KOPT-K1 (cell line): ENCODE measurements around the gene ENO3.
A peak's percentile ranks its signal among the peaks of the same experiment; 100 is the strongest.

Source experiments
- H3K27ac ChIP-seq: fragments of 200-600 bp; sonication (generic); 2 replicates; pipeline ENCODE4 v1.5.1; 2016; ENCODE audit warnings: antibody characterized with exemption, mild to moderate bottlenecking, low read depth, low read length; ENCODE audit not compliant: poor library complexity, severe bottlenecking
- H3K36me3 ChIP-seq: fragments of 200-600 bp; sonication (generic); 2 replicates; pipeline ENCODE4 v1.5.1; 2017; ENCODE audit warnings: antibody characterized with exemption, mild to moderate bottlenecking, low read length, moderate library complexity; ENCODE audit not compliant: insufficient read depth
- H3K9me3 ChIP-seq: fragments of 200-600 bp; sonication (generic); 2 replicates; pipeline ENCODE4 v1.5.1; 2017; ENCODE audit warnings: antibody characterized with exemption, low read length, mild to moderate bottlenecking; ENCODE audit not compliant: insufficient read depth, poor library complexity, severe bottlenecking

Gene ENO3

GRCh38 chr17:4955091-4955490, 4.2 kb downstream of the ENO3 start:
- Histone ChIP-seq H3K27ac (no peak overlapping the region), H3K9me3 (no peaks in the 10 kb centered on the region), H3K36me3 (peaks cover 24% of the 10 kb centered on the region)

DNA sequence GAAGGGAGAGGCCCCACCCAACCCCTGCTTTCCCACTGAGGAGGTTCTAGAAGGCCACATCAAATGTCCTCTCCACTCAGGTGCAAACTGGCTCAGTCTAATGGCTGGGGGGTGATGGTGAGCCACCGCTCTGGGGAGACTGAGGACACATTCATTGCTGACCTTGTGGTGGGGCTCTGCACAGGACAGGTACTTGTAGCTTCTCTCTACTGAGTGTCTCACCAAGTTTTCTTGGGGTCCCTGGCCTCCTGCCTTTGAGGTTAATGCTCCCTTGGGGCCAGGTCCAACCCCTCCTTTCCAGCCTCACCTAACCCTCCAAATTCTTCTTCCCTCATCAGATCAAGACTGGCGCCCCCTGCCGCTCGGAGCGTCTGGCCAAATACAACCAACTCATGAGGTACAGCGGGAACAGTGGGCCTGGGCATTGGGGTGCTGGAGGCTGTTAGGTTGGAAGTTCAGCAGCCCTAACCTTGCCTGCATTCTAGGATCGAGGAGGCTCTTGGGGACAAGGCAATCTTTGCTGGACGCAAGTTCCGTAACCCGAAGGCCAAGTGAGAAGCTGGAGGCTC, 5.7 kb downstream of the ENO3 start:
- Histone ChIP-seq H3K36me3 (peaks cover 35% of the 10 kb centered on the region), H3K27ac (no peak overlapping the region), H3K9me3 (no peaks in the 10 kb centered on the region)

GRCh38 chr17:4958102-4958501, 7.2 kb downstream of the ENO3 start:
- H3K36me3 ChIP-seq, result peaks cover 35% of the 10 kb centered on the region
- no peaks in the 10 kb centered on the region for H3K9me3 ChIP-seq
- H3K27ac ChIP-seq, result no peak overlapping the region

DNA sequence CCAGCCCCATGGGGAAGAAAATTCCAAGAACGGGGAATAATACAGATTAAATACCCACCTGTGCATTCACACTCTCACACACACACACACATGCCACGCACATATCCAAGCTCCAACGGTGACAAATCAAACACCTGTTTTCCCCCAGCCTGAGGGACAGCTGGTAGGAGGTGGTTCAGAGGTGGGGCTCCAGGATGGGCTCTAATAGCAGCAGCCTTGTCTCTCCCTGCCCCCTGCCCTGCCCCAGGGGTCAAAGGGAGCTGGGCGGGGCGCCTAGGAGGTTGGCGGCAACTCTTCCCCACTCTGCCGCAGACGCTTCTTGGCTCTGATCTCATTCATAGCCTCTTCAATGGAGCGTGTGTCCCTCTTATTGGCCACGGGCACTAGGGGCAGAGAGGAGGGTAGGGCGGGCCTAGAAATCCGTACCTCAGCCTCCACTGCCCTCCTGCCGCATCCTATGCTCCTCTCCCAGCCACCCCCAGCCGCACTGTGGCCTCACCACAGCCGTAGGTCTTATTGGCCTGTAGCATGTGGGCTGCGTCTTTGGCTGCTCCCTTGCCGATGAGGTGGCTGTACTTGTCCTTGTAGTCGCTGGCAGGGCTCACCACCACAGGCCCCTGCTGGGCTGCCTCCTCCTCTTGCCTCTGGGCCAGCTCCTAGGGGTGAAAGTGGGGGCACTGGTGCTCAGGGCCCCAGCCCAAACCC, 8.5 kb downstream of the ENO3 start:
- Histone ChIP-seq H3K36me3 (peaks cover 35% of the 10 kb centered on the region), H3K27ac (no peak overlapping the region), H3K9me3 (no peaks in the 10 kb centered on the region)

GRCh38 chr17:4960279-4960922, 9.5 kb downstream of the ENO3 start:
- no peaks in the 10 kb centered on the region for H3K9me3 ChIP-seq
- H3K27ac ChIP-seq, result no peak overlapping the region
- peaks cover 35% of the 10 kb centered on the region for H3K36me3 ChIP-seq

DNA sequence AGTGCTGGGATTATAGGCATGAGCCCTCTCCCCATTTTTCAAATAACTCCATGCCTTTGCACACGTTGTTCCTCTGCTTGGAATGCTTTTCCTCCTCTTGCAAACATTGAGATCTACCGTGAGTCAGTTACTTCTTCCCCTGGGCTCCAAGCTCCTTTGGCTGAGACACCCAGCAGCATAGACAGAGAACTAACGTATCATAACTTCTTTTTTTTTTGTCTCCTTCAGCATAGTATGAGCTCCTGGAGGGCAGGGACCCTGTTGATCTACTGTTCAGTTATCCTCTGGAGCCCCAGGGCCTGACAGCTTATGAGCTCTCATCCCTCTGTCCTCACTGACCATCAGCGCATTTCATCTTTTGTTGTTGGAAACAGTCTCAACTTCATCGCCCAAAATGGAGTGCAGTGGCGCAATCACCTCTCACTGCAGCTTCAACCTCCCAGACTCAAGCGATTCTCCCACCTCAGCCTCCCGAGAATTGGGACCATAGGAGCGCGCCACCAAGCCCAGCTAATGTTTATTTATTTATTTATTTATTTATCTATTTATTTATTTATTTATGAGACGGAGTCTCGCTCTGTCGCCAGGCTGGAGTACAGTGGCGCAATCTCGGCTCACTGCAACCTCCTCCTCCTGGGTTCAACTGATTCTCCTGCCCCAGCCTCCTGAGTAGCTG, 14.5 kb downstream of the ENO3 start:
- H3K27ac ChIP-seq, result no peak overlapping the region
- H3K9me3 ChIP-seq, result no peaks in the 10 kb centered on the region
- H3K36me3 ChIP-seq, result peaks cover 19% of the 10 kb centered on the region

DNA sequence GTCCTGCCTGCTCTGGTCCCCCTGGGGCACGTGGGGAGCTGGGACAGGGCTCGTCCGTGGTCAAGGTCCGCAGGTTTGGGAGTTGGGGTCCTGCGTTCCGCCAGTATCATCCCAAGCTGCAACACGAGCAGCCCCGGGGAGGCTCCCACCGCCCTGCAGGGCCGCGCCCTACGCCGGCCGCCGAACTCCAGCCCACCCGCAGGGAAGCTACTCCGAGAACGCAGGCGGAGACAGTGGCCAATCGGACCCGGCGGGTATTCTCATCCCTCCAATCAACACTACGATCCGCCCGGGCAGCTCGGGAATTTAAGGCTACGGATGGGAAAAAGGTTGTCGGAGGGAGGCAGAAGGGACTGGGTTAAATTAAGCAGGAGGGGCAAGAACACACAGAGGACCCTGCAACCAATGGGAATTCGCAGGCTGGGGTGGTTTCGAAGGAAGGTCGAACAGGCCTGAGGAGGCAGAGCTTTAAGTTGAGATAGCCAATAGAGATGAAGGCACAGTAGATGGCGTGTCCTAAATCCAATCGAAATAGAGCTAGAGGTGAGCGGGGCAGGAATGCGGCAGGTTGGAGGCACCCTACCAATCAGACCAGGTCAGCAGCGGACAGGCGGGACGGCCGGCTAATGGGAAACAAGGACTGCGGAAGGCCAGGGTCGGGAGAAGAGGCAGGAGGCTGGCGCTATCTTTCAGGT, 16.1 kb downstream of the ENO3 start:
- H3K27ac ChIP-seq, result peak overlapping the region; percentile 84

GRCh38 chr17:4967539-4968485, 16.9 kb downstream of the ENO3 start, which contains the start of gene SPAG7:
SPAG7 (minus strand) TSS chr17:4967817; CDS start chr17:4967804, 13 bp downstream.
- Histone ChIP-seq H3K9me3 (no peaks in the 10 kb centered on the region), H3K27ac (peak within 1 kb of the TSS; percentile 84), H3K36me3 (peaks cover 30% of the 10 kb centered on the region)

More for the DNA sequence above, 16.1 kb downstream of the ENO3 start:
- peaks cover 22% of the 10 kb centered on the region; the same call in 1 of the 2 replicates for H3K36me3 ChIP-seq
- H3K9me3 ChIP-seq, result no peaks in the 10 kb centered on the region

DNA sequence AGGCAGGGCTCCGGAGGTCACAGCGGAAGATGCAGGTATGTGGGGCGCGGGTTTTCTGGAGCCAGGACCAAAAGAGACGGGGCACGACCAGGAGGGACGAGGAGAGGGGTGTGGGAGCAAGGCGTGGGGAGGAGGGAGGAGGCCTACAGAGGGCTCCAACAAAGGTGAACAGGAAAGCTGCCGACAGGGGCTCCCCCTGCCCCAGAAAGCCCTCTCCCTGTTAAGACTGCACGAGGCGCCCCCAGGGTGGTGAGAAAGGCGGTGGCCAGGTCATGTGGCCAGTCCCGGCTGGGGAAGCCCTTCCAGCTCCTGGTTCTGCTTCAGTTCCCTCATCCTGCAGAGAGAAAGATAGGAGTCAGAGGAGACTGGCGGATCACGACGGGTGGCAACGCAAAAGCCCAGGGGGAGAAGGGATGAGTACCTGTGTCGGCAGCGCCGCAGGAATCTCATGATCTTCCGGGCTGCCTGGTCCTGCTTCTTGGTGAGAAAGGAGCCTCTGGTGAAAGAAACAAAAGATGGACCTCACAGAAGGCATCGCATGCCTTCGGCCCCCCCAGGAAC, 17.6 kb downstream of the ENO3 start:
- Histone ChIP-seq H3K36me3 (peaks cover 38% of the 10 kb centered on the region), H3K27ac (peak overlapping the region; percentile 84), H3K9me3 (no peaks in the 10 kb centered on the region)

DNA sequence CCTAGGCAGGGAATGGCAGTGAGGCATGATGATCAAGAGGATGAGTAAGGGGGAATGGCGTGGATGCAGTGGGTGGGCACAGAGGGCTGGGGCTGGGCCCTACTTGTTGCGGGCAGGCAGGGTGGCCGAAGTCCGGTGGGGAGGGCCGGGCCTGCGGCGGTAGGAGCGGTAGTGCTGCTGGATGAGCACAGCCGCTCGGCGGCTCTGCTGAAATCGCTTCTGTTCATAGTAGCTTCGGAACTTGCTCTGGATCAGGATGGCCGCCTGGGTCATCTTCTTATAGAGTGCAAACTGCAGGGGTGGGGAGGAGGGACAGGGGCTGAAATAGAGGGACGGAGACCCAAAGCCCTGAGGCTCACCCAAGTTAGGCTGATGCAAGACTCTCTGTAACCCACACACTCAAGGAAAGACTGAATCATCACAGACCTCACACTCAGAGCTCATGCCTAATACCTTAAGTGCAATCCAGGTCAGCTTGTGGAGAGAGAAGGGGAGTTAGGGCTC, 18.2 kb downstream of the ENO3 start:
- no peaks in the 10 kb centered on the region for H3K9me3 ChIP-seq
- peaks cover 43% of the 10 kb centered on the region for H3K36me3 ChIP-seq
- peak overlapping the region; percentile 84 for H3K27ac ChIP-seq

DNA sequence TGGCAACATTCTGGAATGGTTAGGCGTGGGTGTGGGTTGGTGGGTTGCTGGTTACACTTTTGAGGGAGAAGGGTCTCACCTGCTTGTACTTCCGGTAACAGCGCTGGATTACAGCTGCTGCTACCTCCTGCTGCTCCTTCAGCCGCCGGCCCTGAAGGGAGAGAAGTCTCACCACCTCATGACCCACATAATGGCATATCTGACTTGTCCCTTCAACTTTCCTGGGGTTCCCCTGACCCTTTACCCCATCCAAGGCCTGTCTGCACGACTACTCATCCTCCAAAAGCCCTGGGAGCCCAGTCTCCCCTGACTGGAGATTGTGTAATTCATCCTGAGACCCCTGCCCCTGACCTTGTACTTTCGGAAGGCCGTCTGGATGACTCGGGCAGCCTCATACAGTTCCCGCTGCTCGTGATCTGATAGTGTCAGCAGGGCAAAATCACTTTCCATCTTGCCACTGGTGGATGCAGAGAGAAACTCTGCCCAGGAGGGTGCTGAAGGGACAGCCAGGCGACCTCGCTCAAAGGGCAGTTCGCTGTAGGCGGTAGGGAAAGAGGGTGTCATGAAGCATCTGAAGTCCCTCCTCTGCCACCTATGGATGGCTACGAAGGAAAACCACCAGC, 18.7 kb downstream of the ENO3 start:
- Histone ChIP-seq H3K9me3 (no peaks in the 10 kb centered on the region), H3K27ac (no peak overlapping the region), H3K36me3 (peaks cover 46% of the 10 kb centered on the region)

- Histone ChIP-seq H3K9me3 (no peaks in the 10 kb centered on the region), H3K27ac (no peak overlapping the region), H3K36me3 (peaks cover 46% of the 10 kb centered on the region)
These were observed 19.4 kb downstream of the ENO3 start for GRCh38 chr17:4970273-4970672.

DNA sequence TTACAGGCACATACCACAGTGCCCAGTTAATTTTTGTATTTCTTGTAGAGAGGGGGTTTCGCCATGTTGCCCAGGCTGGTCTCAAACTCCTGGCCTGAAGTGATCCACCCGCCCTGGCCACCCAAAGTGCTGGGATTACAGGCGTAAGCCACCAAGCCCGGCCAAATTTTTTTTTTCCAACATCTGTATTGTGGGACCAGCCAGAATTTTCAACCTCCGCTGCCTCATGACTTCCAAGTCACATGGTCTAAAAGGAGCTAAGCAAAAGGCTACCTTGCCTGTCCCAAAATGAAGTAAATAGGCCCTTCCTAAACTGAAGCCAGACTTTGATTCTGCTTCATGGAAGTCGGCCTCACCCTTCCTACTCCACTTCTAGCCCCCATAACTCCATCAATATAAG, 20.9 kb downstream of the ENO3 start:
- peaks cover 50% of the 10 kb centered on the region for H3K36me3 ChIP-seq
- H3K27ac ChIP-seq, result no peak overlapping the region
- no peaks in the 10 kb centered on the region for H3K9me3 ChIP-seq
